WTC11 (cell line): ENCODE measurements around the gene CFAP300. TPM values are rescaled to one million over a fixed set of nuclear protein-coding genes. Genes with fewer than 3 reads are reported as not detected.

Source experiments
- ATAC-seq: fragments of 200-7000 bp; cut with Tn5 transposase; 2 replicates; pipeline ENCODE4 v1.10.0; 2021; ENCODE audit warnings: mild to moderate bottlenecking, moderate library complexity
- CTCF ChIA-PET: fragments of 300-600 bp; sonication (Branson Sonifier 250); formaldehyde crosslinking; loops from one replicate; lab custom pipeline; 2021; ENCODE audit warnings: antibody characterized with exemption; lab: Charles Lee
- POLR2A ChIA-PET: fragments of 350-600 bp; sonication (Branson Sonifier 250); formaldehyde crosslinking; loops from one replicate; lab custom pipeline; 2021; ENCODE audit warnings: antibody characterized with exemption; lab: Charles Lee
- DNase-seq: peaks from one replicate; pipeline ENCODE4 v3.0.0; 2021; ENCODE audit warnings: low spot score
- H3K27ac Mint-ChIP-seq: 2 replicates; pipeline ENCODE4 v1.8.0; 2021; ENCODE audit warnings: mixed read lengths
- H3K27me3 Mint-ChIP-seq: 2 replicates; pipeline ENCODE4 v1.8.0; 2021; ENCODE audit warnings: low read depth, mild to moderate bottlenecking, moderate library complexity, mixed read lengths
- H3K36me3 Mint-ChIP-seq: 2 replicates; pipeline ENCODE4 v1.8.0; 2021; ENCODE audit warnings: mixed read lengths
- H3K4me1 Mint-ChIP-seq: 2 replicates; pipeline ENCODE4 v1.8.0; 2022; ENCODE audit warnings: mixed read lengths
- H3K4me3 Mint-ChIP-seq: 2 replicates; pipeline ENCODE4 v1.8.0; 2021; ENCODE audit warnings: mild to moderate bottlenecking, moderate library complexity, mixed read lengths
- H3K9me3 Mint-ChIP-seq: 2 replicates; pipeline ENCODE4 v1.8.0; 2021; ENCODE audit warnings: mixed read lengths
- E2F1 ChIP-seq: sonication (generic); formaldehyde crosslinking; IDR thresholded peaks from 2 replicates; pipeline ENCODE4 v1.8.0; 2022; ENCODE audit warnings: mild to moderate bottlenecking, missing genetic modification reagents
- ERG ChIP-seq: fragments of 250-450 bp; sonication (Bioruptor Pico); IDR thresholded peaks from 2 replicates; pipeline ENCODE4 v1.8.0; 2021; ENCODE audit warnings: mild to moderate bottlenecking
- ESRRA ChIP-seq: sonication (generic); formaldehyde crosslinking; IDR thresholded peaks from 2 replicates; pipeline ENCODE4 v1.8.1; 2022; ENCODE audit warnings: mild to moderate bottlenecking, missing genetic modification reagents, borderline replicate concordance
- GTF2I ChIP-seq: fragments of 250-450 bp; sonication (Bioruptor Pico); conservative IDR thresholded peaks from 2 replicates; pipeline ENCODE4 v1.4.0; 2021; ENCODE audit warnings: mild to moderate bottlenecking
- HMGA2 ChIP-seq: fragments of 250-450 bp; sonication (Bioruptor Pico); IDR thresholded peaks from 2 replicates; pipeline ENCODE4 v1.4.0; 2021; ENCODE audit warnings: mild to moderate bottlenecking, moderate library complexity
- KAT7 ChIP-seq: sonication (generic); formaldehyde crosslinking; IDR thresholded peaks from 2 replicates; pipeline ENCODE4 v1.8.1; 2023; ENCODE audit warnings: missing genetic modification reagents, mild to moderate bottlenecking, borderline replicate concordance
- NR1H2 ChIP-seq: sonication (generic); formaldehyde crosslinking; IDR thresholded peaks from 2 replicates; pipeline ENCODE4 v1.9.0; 2021; ENCODE audit warnings: mild to moderate bottlenecking, moderate library complexity, missing genetic modification reagents
- OVOL2 ChIP-seq: fragments of 250-450 bp; sonication (Bioruptor Pico); IDR thresholded peaks from 2 replicates; pipeline ENCODE4 v1.9.0; 2021; ENCODE audit warnings: mild to moderate bottlenecking, borderline replicate concordance
- PRRX2 ChIP-seq: fragments of 250-450 bp; sonication (Bioruptor Pico); IDR thresholded peaks from 2 replicates; pipeline ENCODE4 v1.8.0; 2021; ENCODE audit warnings: mild to moderate bottlenecking
- TEAD4 ChIP-seq: sonication (generic); formaldehyde crosslinking; IDR thresholded peaks from 2 replicates; pipeline ENCODE4 v1.8.0; 2022; ENCODE audit warnings: mild to moderate bottlenecking, missing genetic modification reagents
- ZBTB43 ChIP-seq: sonication (generic); formaldehyde crosslinking; IDR thresholded peaks from 2 replicates; pipeline ENCODE4 v1.8.1; 2023; ENCODE audit warnings: mild to moderate bottlenecking, missing genetic modification reagents
- ZNF396 ChIP-seq: fragments of 250-450 bp; sonication (Bioruptor Pico); IDR thresholded peaks from 2 replicates; pipeline ENCODE4 v1.8.0; 2021; ENCODE audit warnings: mild to moderate bottlenecking, moderate library complexity, borderline replicate concordance
- ZNF532 ChIP-seq: fragments of 250-450 bp; sonication (Bioruptor Pico); IDR thresholded peaks from 2 replicates; pipeline ENCODE4 v1.9.0; 2021; ENCODE audit warnings: mild to moderate bottlenecking, borderline replicate concordance
- total RNA-seq: library from RNA; stranded (reverse); gene quantifications from 3 replicates; pipeline ENCODE4 v1.2.3, GENCODE V29; 2021
- TF ChIP-seq, protein P1 (sequence below): sonication (generic); formaldehyde crosslinking; IDR thresholded peaks from 2 replicates; pipeline ENCODE4 v1.8.1; 2022; ENCODE audit warnings: low read depth, mild to moderate bottlenecking, moderate library complexity, missing genetic modification reagents, borderline replicate concordance
- TF ChIP-seq, protein P2 (sequence below): sonication (generic); formaldehyde crosslinking; IDR thresholded peaks from 2 replicates; pipeline ENCODE4 v1.8.1; 2023; ENCODE audit warnings: mild to moderate bottlenecking, missing genetic modification reagents, borderline replicate concordance
- TF ChIP-seq, protein P3 (sequence below): sonication (generic); formaldehyde crosslinking; IDR thresholded peaks from 2 replicates; pipeline ENCODE4 v1.8.0; 2023; ENCODE audit warnings: mild to moderate bottlenecking, missing genetic modification reagents

CFAP300 gene
- total RNA-seq, 1 experiment from 2014 or later = 1.1 TPM

GRCh38 chr11:102017026-102017425 is 30.2 kb upstream of the CFAP300 start (continued):
- TF ChIP-seq ZNF532 (CRISPR knock-in tag) (no peak), OVOL2 (no peak)
- TF ChIP-seq, all 79 proteins: peak for 0

DNA sequence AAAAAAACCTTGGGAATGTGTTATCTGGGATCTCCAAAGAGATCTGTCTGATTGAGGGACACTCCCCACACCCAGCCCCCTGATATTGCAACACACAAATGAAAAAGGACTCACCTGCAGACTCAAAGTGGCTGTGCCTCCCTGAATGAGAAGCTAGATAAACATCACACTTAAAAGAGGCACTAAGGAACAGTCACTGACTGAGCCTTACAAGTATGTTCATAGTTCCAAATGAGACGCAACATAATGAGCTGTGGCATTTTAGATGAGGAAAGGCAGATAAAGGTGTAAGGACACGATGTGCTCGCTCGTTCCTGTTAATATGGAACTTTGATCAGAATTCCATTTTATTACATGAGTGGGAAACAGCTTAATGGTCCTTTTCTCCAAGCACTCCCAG is 21.0 kb upstream of the CFAP300 start:
- TF ChIP-seq KAT7 (CRISPR knock-in tag) = no peak
- TF ChIP-seq E2F1 (CRISPR knock-in tag) = no peak
- TF ChIP-seq GTF2I (CRISPR knock-in tag) = no peak
- no peak for TF ChIP-seq ESRRA
- TF ChIP-seq, protein P1, sequence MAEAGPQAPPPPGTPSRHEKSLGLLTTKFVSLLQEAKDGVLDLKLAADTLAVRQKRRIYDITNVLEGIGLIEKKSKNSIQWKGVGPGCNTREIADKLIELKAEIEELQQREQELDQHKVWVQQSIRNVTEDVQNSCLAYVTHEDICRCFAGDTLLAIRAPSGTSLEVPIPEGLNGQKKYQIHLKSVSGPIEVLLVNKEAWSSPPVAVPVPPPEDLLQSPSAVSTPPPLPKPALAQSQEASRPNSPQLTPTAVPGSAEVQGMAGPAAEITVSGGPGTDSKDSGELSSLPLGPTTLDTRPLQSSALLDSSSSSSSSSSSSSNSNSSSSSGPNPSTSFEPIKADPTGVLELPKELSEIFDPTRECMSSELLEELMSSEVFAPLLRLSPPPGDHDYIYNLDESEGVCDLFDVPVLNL = no peak
- TF ChIP-seq NR1H2 (CRISPR knock-in tag) = no peak
- TF ChIP-seq, protein P2, sequence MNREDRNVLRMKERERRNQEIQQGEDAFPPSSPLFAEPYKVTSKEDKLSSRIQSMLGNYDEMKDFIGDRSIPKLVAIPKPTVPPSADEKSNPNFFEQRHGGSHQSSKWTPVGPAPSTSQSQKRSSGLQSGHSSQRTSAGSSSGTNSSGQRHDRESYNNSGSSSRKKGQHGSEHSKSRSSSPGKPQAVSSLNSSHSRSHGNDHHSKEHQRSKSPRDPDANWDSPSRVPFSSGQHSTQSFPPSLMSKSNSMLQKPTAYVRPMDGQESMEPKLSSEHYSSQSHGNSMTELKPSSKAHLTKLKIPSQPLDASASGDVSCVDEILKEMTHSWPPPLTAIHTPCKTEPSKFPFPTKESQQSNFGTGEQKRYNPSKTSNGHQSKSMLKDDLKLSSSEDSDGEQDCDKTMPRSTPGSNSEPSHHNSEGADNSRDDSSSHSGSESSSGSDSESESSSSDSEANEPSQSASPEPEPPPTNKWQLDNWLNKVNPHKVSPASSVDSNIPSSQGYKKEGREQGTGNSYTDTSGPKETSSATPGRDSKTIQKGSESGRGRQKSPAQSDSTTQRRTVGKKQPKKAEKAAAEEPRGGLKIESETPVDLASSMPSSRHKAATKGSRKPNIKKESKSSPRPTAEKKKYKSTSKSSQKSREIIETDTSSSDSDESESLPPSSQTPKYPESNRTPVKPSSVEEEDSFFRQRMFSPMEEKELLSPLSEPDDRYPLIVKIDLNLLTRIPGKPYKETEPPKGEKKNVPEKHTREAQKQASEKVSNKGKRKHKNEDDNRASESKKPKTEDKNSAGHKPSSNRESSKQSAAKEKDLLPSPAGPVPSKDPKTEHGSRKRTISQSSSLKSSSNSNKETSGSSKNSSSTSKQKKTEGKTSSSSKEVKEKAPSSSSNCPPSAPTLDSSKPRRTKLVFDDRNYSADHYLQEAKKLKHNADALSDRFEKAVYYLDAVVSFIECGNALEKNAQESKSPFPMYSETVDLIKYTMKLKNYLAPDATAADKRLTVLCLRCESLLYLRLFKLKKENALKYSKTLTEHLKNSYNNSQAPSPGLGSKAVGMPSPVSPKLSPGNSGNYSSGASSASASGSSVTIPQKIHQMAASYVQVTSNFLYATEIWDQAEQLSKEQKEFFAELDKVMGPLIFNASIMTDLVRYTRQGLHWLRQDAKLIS (CRISPR knock-in tag) = no peak
- no peak for TF ChIP-seq TEAD4 (CRISPR knock-in tag)
- no peak for TF ChIP-seq HMGA2
- no peak for TF ChIP-seq ERG (CRISPR knock-in tag)
- TF ChIP-seq ZNF396 (CRISPR knock-in tag) = no peak
- TF ChIP-seq, protein P3, sequence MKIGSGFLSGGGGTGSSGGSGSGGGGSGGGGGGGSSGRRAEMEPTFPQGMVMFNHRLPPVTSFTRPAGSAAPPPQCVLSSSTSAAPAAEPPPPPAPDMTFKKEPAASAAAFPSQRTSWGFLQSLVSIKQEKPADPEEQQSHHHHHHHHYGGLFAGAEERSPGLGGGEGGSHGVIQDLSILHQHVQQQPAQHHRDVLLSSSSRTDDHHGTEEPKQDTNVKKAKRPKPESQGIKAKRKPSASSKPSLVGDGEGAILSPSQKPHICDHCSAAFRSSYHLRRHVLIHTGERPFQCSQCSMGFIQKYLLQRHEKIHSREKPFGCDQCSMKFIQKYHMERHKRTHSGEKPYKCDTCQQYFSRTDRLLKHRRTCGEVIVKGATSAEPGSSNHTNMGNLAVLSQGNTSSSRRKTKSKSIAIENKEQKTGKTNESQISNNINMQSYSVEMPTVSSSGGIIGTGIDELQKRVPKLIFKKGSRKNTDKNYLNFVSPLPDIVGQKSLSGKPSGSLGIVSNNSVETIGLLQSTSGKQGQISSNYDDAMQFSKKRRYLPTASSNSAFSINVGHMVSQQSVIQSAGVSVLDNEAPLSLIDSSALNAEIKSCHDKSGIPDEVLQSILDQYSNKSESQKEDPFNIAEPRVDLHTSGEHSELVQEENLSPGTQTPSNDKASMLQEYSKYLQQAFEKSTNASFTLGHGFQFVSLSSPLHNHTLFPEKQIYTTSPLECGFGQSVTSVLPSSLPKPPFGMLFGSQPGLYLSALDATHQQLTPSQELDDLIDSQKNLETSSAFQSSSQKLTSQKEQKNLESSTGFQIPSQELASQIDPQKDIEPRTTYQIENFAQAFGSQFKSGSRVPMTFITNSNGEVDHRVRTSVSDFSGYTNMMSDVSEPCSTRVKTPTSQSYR (CRISPR knock-in tag) = no peak
- TF ChIP-seq PRRX2 (CRISPR knock-in tag) = no peak
- no peak for TF ChIP-seq ZBTB43 (CRISPR knock-in tag)
- H3K4me3 Mint-ChIP-seq = no peak overlapping the region
- ATAC-seq = no peak
- no peak overlapping the region for H3K27ac Mint-ChIP-seq
- POLR2A ChIA-PET = no interaction called here
- CTCF ChIA-PET = interaction anchor here (0.5 to 1.3 kb wide), 3 partner anchors 19 to 243 kb away, joined by 3 to 7 read pairs (median 4); no protein-coding TSS in a partner anchor
- no peaks in the 10 kb centered on the region for H3K4me1 Mint-ChIP-seq
- no peaks in the 10 kb centered on the region for H3K27me3 Mint-ChIP-seq
- no peaks in the 10 kb centered on the region for H3K36me3 Mint-ChIP-seq
- DNase-seq = no peak
- H3K9me3 Mint-ChIP-seq = no peaks in the 10 kb centered on the region
